Thymus (tissue), 11 donors: ENCODE results near the gene MMD2. TPM values are rescaled to one million over a fixed set of nuclear protein-coding genes. Genes with fewer than 3 reads are reported as not detected.

Experiments
- DNase-seq, 9 donors: peaks; one replicate each; pipeline ENCODE4 v3.0.0-alpha.2; 2013; ENCODE audit warnings: low spot score in 9 of 9, low read depth in 6 of 9, missing footprints in 1 of 9
- H3K27ac ChIP-seq, 2 donors: one replicate each; pipeline ENCODE4 v1.5.1; 2013; ENCODE audit warnings: control low read depth in 1 of 2, low read depth in 1 of 2, low read length in 1 of 2, mild to moderate bottlenecking in 1 of 2, moderate library complexity in 1 of 2
- H3K27me3 ChIP-seq, 2 donors: one replicate each; pipeline ENCODE4 v1.5.1; 2013; ENCODE audit warnings: low read length in 1 of 2; ENCODE audit not compliant: control insufficient read depth in 2 of 2, insufficient read depth in 1 of 2
- H3K36me3 ChIP-seq, 2 donors: one replicate each; pipeline ENCODE4 v1.5.1; 2013; ENCODE audit warnings: low read length in 1 of 2, mild to moderate bottlenecking in 1 of 2, moderate library complexity in 1 of 2; ENCODE audit not compliant: control insufficient read depth in 2 of 2, insufficient read depth in 2 of 2
- H3K4me1 ChIP-seq, 2 donors: one replicate each; pipeline ENCODE4 v1.5.1; 2013; ENCODE audit warnings: low read length in 2 of 2; ENCODE audit not compliant: control insufficient read depth in 2 of 2, insufficient read depth in 2 of 2
- H3K4me3 ChIP-seq, 2 donors: one replicate each; pipeline ENCODE4 v1.5.1; 2013; ENCODE audit warnings: low read length in 2 of 2, control low read depth in 1 of 2, mild to moderate bottlenecking in 1 of 2
- H3K9me3 ChIP-seq, 2 donors: one replicate each; pipeline ENCODE4 v1.5.1; 2013; ENCODE audit warnings: low read length in 1 of 2, mild to moderate bottlenecking in 1 of 2; ENCODE audit not compliant: control insufficient read depth in 2 of 2, insufficient read depth in 1 of 2
- WGBS: extraction: QIAGEN DNeasy Blood & Tissue Kit; methylation state at CpG from one replicate; pipeline ENCODE4 v1.1.7; 2013; 5-methylcytosine and 5-hydroxymethylcytosine counted together
- polyA plus RNA-seq: library from polyadenylated mRNA; stranded (reverse); fragments of 200-250 nt; gene quantifications from one replicate; pipeline ENCODE4 v1.2.3, GENCODE V29; 2013
- total RNA-seq: library from RNA; stranded (reverse); fragments of 120-200 nt; gene quantifications from one replicate; pipeline ENCODE4 v1.2.4, GENCODE V29; 2013
- donor health status: healthy.

The MMD2 gene
- total and polyA plus RNA-seq, 2 donors, result 0.07 TPM; not detected in 1

- Histone ChIP-seq H3K27ac (no peak overlapping the region), H3K4me3 (no peak overlapping the region), H3K4me1 (no peaks in the 10 kb centered on the region), H3K27me3 (peaks cover 15 to 39% of the 10 kb centered on the region in 2 donors), H3K9me3 (no peaks in the 10 kb centered on the region), H3K36me3 (no peaks in the 10 kb centered on the region)
- WGBS, result 89% methylated on average over 19 of the region's 19 CpGs
- DNase-seq, result no peak
Measured at GRCh38 chr7:4962872-4963775, 4.1 kb upstream of the MMD2 start.

GRCh38 chr7:4960363-4960762 lies 1.4 kb upstream of the MMD2 start:
- H3K36me3 ChIP-seq, result no peaks in the 10 kb centered on the region
- WGBS, result 81% methylated on average over 10 of the region's 10 CpGs
- H3K4me1 ChIP-seq, result no peaks in the 10 kb centered on the region
- no peak overlapping the region for H3K4me3 ChIP-seq
- H3K9me3 ChIP-seq, result no peaks in the 10 kb centered on the region
- peaks cover 20 to 58% of the 10 kb centered on the region in 2 donors for H3K27me3 ChIP-seq
- no peak overlapping the region for H3K27ac ChIP-seq
- no peak for DNase-seq

DNA sequence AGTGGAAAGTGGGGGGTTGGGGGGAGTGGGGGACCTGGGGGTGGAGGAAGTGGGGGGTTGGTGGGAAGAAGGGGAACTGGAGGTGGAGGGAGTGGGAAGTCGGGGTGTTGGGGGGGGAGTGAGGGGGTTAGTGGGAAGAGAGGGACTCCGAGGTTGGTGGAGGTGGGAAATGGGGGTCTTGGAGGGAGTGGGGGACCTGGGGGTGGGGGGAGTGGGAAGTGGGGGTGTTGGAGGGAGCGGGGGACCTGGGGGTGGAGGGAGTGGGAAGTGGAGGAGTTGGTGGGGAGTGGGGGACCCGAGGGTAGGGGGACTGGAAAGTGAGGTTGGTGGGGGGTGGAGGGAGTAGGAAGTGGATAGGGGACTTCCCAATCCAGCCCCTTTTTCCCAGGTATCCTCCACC lies 906 bp upstream of the MMD2 start:
- peaks cover 20 to 58% of the 10 kb centered on the region in 2 donors for H3K27me3 ChIP-seq
- 62% methylated on average over 3 of the region's 4 CpGs for WGBS
- H3K36me3 ChIP-seq, result no peaks in the 10 kb centered on the region
- no peak overlapping the region for H3K4me3 ChIP-seq
- H3K27ac ChIP-seq, result no peak overlapping the region
- H3K9me3 ChIP-seq, result no peaks in the 10 kb centered on the region
- H3K4me1 ChIP-seq, result no peaks in the 10 kb centered on the region
- no peak for DNase-seq

DNA sequence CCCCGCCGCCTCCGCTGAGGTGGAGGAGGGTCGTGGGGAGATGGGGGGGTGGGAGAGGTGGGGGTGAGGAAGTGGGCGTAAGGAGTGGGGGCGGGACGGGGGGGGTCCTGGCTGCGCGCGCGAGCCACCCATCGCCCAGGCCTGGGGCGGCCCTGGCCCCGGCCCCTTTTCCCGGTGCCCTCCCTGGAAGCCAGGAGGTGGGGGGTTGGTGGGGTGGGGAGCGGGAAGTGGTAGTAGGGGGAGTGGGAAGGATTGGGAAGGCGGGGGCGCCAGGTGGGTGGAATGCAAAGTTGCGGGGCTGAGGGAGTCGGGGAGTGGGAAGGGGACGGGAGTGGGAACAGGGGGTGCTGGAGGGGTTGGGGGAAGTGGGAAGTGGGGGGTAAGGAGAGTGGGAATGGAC lies 319 bp upstream of the MMD2 start:
- H3K4me3 ChIP-seq, result peak overlapping the region in 1 of 2 donors; percentile 21
- H3K27me3 ChIP-seq, result peaks cover 20 to 54% of the 10 kb centered on the region in 2 donors
- 4% methylated on average over 21 of the region's 21 CpGs for WGBS
- no peak for DNase-seq
- no peaks in the 10 kb centered on the region for H3K4me1 ChIP-seq
- no peaks in the 10 kb centered on the region for H3K36me3 ChIP-seq
- no peak overlapping the region for H3K27ac ChIP-seq
- no peaks in the 10 kb centered on the region for H3K9me3 ChIP-seq

- no peak overlapping the region for H3K27ac ChIP-seq
- no peaks in the 10 kb centered on the region for H3K36me3 ChIP-seq
- no peaks in the 10 kb centered on the region for H3K9me3 ChIP-seq
- 32% methylated on average over 13 of the region's 13 CpGs for WGBS
- DNase-seq, result no peak
- H3K27me3 ChIP-seq, result peaks cover 20 to 48% of the 10 kb centered on the region in 2 donors
- H3K4me3 ChIP-seq, result no peak overlapping the region
- H3K4me1 ChIP-seq, result no peaks in the 10 kb centered on the region
Measured at GRCh38 chr7:4957847-4958476, 1.0 kb downstream of the MMD2 start.

DNA sequence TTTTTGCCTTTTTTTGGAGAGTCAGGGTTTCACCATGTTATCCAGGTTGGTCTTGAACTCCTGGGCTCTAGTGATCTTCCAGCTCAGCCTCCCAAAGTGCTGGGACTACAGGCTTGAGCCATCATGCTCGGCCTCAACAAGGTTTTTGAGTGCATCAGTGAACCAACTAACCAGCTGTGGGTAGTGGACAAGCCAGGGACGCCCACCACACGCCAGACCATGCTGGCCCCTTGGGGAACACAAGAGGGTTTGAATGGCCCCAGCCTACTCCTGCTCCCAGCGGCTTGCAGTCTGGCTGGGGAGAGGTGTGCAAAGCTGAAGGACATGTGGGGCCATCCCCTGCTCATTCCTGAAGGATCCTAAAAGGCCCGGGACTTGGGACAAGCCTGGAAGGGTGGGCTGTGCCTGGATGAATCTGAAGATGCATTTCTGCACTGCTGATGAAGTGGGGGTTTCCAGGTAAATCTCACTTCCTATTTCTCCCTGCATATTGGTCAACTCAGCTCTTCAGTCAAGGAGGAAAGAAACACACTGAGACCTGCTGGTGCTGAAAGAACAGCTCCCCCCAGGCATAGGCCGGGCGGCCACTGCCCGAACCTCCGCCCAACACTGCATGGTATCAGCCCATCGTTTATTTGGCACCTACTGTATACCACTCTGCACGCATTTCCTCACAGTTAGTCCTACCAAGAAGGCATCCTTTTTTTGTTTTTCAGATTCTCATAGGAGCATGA lies 6.9 kb downstream of the MMD2 start:
- peak in 1 of 9 donors; percentile 14 for DNase-seq
- 52% methylated on average over 11 of the region's 11 CpGs for WGBS
- H3K9me3 ChIP-seq, result no peaks in the 10 kb centered on the region

DNA sequence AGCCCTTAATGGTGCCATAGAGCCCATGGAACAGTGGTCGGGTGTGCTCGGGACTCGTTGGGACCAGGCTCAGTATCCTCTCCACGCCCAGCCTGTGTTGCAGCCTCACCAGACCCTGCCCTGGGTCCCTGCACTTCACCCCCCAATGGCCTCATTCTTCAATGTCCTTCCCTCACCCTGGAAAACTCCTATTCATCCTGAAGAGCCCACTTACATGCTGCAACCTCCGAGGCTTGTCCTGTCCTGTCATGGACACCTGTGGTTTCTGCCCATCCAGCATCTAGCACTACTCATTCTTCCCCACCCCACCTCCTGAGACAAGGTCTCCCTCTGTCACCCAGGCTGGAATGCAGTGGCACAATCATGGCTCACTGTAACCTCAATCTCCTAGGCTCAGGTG lies 7.7 kb downstream of the MMD2 start:
- H3K27me3 ChIP-seq, result no peaks in the 10 kb centered on the region

More for the DNA sequence above, 6.9 kb downstream of the MMD2 start:
- Histone ChIP-seq H3K4me3 (no peak overlapping the region), H3K36me3 (no peaks in the 10 kb centered on the region), H3K27ac (no peak overlapping the region), H3K4me1 (no peaks in the 10 kb centered on the region), H3K27me3 (peaks cover 0 to 8% of the 10 kb centered on the region in 2 donors)

GRCh38 chr7:4948402-4948801 lies 10.6 kb downstream of the MMD2 start:
- no peak for DNase-seq
- H3K27me3 ChIP-seq, result no peaks in the 10 kb centered on the region
- no peaks in the 10 kb centered on the region for H3K36me3 ChIP-seq
- H3K4me3 ChIP-seq, result no peak overlapping the region
- 97% methylated on average over 7 of the region's 7 CpGs for WGBS
- peaks cover 1 to 3% of the 10 kb centered on the region in 2 donors for H3K9me3 ChIP-seq
- H3K27ac ChIP-seq, result no peak overlapping the region
- no peaks in the 10 kb centered on the region for H3K4me1 ChIP-seq

More for the DNA sequence above, 7.7 kb downstream of the MMD2 start:
- H3K4me3 ChIP-seq, result no peak overlapping the region
- no peaks in the 10 kb centered on the region for H3K9me3 ChIP-seq
- no peaks in the 10 kb centered on the region for H3K36me3 ChIP-seq
- H3K4me1 ChIP-seq, result no peaks in the 10 kb centered on the region
- WGBS, result 72% methylated on average over 5 of the region's 5 CpGs
- no peak for DNase-seq
- H3K27ac ChIP-seq, result no peak overlapping the region

GRCh38 chr7:4945949-4946348 lies 13.0 kb downstream of the MMD2 start:
- Histone ChIP-seq H3K4me3 (no peak overlapping the region), H3K9me3 (peaks cover 1 to 3% of the 10 kb centered on the region in 2 donors), H3K27ac (no peak overlapping the region), H3K4me1 (no peaks in the 10 kb centered on the region), H3K27me3 (no peaks in the 10 kb centered on the region), H3K36me3 (no peaks in the 10 kb centered on the region)
- WGBS, result 98% methylated on average over 26 of the region's 26 CpGs
- DNase-seq, result no peak
